MCF 10A (cell line): ENCODE data around the gene HSPB2. TPM values are rescaled to one million over a fixed set of nuclear protein-coding genes. Genes with fewer than 3 reads are reported as not detected.

Source experiments
- BruUV-seq: library from RNA; stranded (reverse); fragments of 400-500 nt; replicated peaks from 2 replicates; lab custom pipeline; 2021; lab: Mats Ljungman, UMichigan
- CTCF ChIA-PET: fragments of 300-600 bp; sonication (Branson Sonifier 250); formaldehyde crosslinking; extraction: SDS; loops from one replicate; lab custom pipeline; 2021; ENCODE audit warnings: antibody characterized with exemption, inconsistent platforms; lab: Yijun Ruan, JAX
- POLR2A ChIA-PET: fragments of 300-600, 350-650 bp; sonication (Branson Sonifier 250); formaldehyde crosslinking; extraction: SDS; loops from one replicate; lab custom pipeline; 2020; ENCODE audit warnings: antibody characterized with exemption, inconsistent platforms; lab: Yijun Ruan, JAX
- DNase-seq: peaks from one replicate; pipeline ENCODE4 v3.0.0-alpha.2; 2018; ENCODE audit not compliant: unreplicated experiment
- H3K27ac Mint-ChIP-seq: one replicate; pipeline ENCODE4 v1.8.0; 2022; ENCODE audit warnings: mild to moderate bottlenecking, low read depth, mixed read lengths; ENCODE audit not compliant: unreplicated experiment
- H3K27me3 Mint-ChIP-seq: one replicate; pipeline ENCODE4 v1.8.0; 2022; ENCODE audit warnings: mixed read lengths; ENCODE audit not compliant: insufficient read depth, unreplicated experiment
- H3K36me3 Mint-ChIP-seq: one replicate; pipeline ENCODE4 v1.8.0; 2022; ENCODE audit warnings: mild to moderate bottlenecking, moderate library complexity, mixed read lengths; ENCODE audit not compliant: insufficient read depth, unreplicated experiment
- H3K4me1 Mint-ChIP-seq: one replicate; pipeline ENCODE4 v1.8.0; 2022; ENCODE audit warnings: mixed read lengths; ENCODE audit not compliant: insufficient read depth, unreplicated experiment
- H3K4me3 Mint-ChIP-seq: one replicate; pipeline ENCODE4 v1.8.0; 2022; ENCODE audit warnings: mild to moderate bottlenecking, moderate library complexity, mixed read lengths; ENCODE audit not compliant: unreplicated experiment
- H3K9me3 Mint-ChIP-seq: one replicate; pipeline ENCODE4 v1.8.0; 2022; ENCODE audit warnings: mixed read lengths; ENCODE audit not compliant: unreplicated experiment
- intact Hi-C: fragments of 100-400 bp; cut with micrococcal nuclease; formaldehyde crosslinking; loops from 2 replicates; pipeline ENCODE4 v1.14.1; 2022
- total RNA-seq: library from RNA; stranded (reverse); gene quantifications from 2 replicates; pipeline ENCODE4 v1.2.3, GENCODE V29; 2022
- TF ChIP-seq, protein P1 (sequence below): fragments of 200-600 bp; IDR thresholded peaks from one replicate; pipeline ENCODE4 v1.8.0; 2022; ENCODE audit warnings: antibody characterized with exemption, mild to moderate bottlenecking; ENCODE audit not compliant: unreplicated experiment

Gene HSPB2
- total RNA-seq, 1 experiment from 2014 or later = 0.23 TPM

DNA sequence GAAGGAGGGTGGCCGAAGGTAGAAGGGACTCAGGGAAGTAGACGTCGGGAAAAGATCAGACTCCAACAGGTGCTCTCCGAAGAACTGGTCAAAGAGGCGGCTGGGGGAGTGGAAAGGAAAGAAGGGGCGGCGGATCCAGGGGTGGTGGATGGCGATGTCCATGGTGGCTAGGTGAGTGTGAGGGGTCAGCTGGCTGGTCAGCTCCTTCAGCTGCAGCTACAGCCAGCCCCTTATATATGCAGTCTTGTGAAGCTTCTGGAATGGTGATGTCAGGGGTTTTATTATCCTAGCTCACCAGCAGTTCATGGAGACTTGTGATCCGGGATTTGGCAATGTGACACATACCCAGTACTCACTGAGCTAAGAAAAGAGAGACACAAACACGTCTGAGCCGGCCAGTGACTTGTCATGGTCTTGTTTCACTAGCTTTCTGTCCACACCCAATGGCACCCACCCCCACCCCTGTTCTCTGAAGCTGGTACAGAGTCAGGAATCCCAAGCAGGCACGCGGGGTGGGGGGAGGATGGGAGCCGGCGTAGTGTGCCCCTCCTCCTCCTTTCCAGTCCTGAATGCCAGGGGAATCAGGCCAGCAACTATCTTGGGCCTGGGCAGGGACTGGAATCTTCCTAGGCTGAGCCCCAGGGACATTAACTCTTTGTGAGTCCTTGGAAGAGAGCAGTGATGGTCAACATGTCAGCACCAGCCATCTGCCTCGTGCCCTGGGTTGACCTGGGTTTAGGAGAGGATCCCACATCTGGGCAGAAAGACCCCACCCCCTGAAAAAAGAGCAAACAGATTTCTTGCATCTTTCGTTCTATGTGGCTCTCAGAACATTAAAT lies 752 bp upstream of the HSPB2 start, which contains the start of gene CRYAB:
Gene CRYAB, minus strand, starts transcription at position 208 of the 839 bp plus-strand sequence. Its CDS starts 46 bp downstream, at position 162.
- peaks cover 18% of the 10 kb centered on the region for H3K4me1 Mint-ChIP-seq
- CTCF ChIA-PET = interaction anchor here (0.5 to 2.2 kb wide), 6 partner anchors 20 to 1835 kb away, joined by 3 to 12 read pairs (median 3); no protein-coding TSS in a partner anchor
- H3K27ac Mint-ChIP-seq = peak within 1 kb of the TSS; percentile 86
- peak within 1 kb of the TSS; percentile 41 for H3K4me3 Mint-ChIP-seq
- no peaks in the 10 kb centered on the region for H3K36me3 Mint-ChIP-seq
- POLR2A ChIA-PET = interaction anchor here (0.7 to 4.6 kb wide), 12 partner anchors 11 to 188 kb away, joined by 3 to 41 read pairs (median 8); partner anchors contain the start of genes CFAP68 and FDXACB1
- intact Hi-C loops = no loop called here
- peak; percentile 61 for DNase-seq
- no peaks in the 10 kb centered on the region for H3K9me3 Mint-ChIP-seq
- H3K27me3 Mint-ChIP-seq = no peaks in the 10 kb centered on the region
- BruUV-seq = no TSS peak
- TF ChIP-seq, protein P1, sequence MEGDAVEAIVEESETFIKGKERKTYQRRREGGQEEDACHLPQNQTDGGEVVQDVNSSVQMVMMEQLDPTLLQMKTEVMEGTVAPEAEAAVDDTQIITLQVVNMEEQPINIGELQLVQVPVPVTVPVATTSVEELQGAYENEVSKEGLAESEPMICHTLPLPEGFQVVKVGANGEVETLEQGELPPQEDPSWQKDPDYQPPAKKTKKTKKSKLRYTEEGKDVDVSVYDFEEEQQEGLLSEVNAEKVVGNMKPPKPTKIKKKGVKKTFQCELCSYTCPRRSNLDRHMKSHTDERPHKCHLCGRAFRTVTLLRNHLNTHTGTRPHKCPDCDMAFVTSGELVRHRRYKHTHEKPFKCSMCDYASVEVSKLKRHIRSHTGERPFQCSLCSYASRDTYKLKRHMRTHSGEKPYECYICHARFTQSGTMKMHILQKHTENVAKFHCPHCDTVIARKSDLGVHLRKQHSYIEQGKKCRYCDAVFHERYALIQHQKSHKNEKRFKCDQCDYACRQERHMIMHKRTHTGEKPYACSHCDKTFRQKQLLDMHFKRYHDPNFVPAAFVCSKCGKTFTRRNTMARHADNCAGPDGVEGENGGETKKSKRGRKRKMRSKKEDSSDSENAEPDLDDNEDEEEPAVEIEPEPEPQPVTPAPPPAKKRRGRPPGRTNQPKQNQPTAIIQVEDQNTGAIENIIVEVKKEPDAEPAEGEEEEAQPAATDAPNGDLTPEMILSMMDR = no peak

DNA sequence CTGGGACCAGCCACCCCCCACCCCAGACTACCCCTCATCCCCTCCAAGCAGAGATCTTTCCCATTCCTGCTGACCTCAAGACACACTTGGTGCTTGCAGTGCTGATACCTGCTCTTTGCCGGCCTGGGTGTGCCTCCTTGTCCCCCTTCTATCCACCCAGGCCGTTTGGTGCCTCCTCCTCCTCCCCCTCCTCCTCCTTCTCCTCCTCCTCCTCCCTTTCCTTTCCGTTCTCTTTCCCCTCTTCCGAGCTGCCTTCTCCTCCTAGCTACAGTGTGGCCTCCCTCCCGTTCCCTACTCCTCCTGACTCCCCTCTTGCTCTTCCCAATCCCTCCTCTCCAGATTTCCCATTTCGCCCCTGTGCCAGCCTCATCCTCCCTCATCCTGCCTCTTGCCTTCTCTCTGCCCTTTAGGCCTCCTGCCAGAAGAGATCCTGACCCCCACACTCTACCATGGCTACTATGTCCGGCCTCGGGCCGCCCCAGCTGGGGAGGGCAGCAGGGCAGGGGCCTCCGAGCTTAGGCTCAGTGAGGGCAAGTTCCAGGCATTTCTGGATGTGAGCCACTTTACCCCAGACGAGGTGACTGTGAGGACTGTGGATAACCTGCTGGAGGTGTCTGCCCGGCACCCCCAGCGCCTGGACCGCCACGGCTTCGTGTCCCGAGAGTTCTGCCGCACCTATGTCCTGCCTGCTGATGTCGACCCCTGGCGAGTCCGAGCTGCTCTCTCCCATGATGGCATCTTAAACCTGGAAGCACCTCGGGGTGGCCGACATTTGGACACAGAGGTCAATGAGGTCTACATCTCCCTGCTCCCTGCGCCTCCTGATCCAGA lies 712 bp downstream of the HSPB2 start:
- peaks cover 21% of the 10 kb centered on the region for H3K4me1 Mint-ChIP-seq
- ChIA-PET CTCF (interaction anchor here (0.7 to 1.9 kb wide), 3 partner anchors 16 to 69 kb away, joined by 3 to 9 read pairs (median 3); no protein-coding TSS in a partner anchor), POLR2A (interaction anchor here (0.6 to 4.6 kb wide), 4 partner anchors 13 to 34 kb away, joined by 3 to 41 read pairs (median 8); partner anchors contain the start of genes CFAP68 and FDXACB1)
- no peaks in the 10 kb centered on the region for H3K27me3 Mint-ChIP-seq
- H3K36me3 Mint-ChIP-seq = no peaks in the 10 kb centered on the region
- TF ChIP-seq, protein P1 = no peak
- H3K4me3 Mint-ChIP-seq = no peak overlapping the region
- intact Hi-C loops = no loop called here
- no peak for DNase-seq
- no peaks in the 10 kb centered on the region for H3K9me3 Mint-ChIP-seq
- no TSS peak for BruUV-seq
- no peak overlapping the region for H3K27ac Mint-ChIP-seq

DNA sequence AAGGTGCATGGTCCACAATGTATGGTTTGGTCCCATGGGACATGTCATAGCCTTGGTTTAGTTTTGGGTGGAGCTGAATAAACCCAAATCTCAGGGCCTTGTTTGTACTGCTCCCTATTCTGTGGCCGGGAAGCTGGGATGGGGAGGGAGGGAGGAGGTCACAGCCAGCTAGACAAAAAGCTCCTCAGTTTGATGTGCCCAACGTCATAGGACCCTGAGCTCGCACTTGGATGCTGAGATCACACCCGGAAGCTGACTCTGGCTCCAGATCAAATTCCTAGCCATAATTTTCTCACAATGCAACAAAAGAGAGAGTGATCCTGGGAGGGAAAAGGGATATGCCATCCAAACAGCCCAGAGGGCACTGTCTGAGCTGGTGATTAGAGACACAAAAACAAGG lies 1.5 kb downstream of the HSPB2 start:
- Mint-ChIP-seq H3K9me3 (no peaks in the 10 kb centered on the region), H3K27me3 (no peaks in the 10 kb centered on the region), H3K4me1 (peaks cover 29% of the 10 kb centered on the region), H3K4me3 (no peak overlapping the region), H3K27ac (no peak overlapping the region), H3K36me3 (peaks cover 3% of the 10 kb centered on the region)
- CTCF ChIA-PET = interaction anchor here (1.2 to 1.9 kb wide), 2 partner anchors 37 to 68 kb away, joined by 3 to 9 read pairs; no protein-coding TSS in a partner anchor
- BruUV-seq = no TSS peak
- intact Hi-C loops = no loop called here
- TF ChIP-seq, protein P1 = no peak
- no peak for DNase-seq
- POLR2A ChIA-PET = interaction anchor here (0.6 to 4.6 kb wide), 3 partner anchors 13 to 34 kb away, joined by 4 to 41 read pairs (median 12); partner anchors contain the start of genes CFAP68 and FDXACB1
